HG02642 (cell line): Measurements from ENCODE around the gene GALNT15.

ENCODE experiments used
- ATAC-seq: cut with Tn5 transposase; IDR thresholded peaks from one replicate; pipeline ENCODE4 v1.9.1; 2021; ENCODE audit warnings: mild to moderate bottlenecking; ENCODE audit not compliant: unreplicated experiment, poor library complexity

The GALNT15 gene

GRCh38 chr3:16247282-16248061, 73.0 kb downstream of the GALNT15 start:
- peak; percentile 82 for ATAC-seq

GRCh38 chr3:16248556-16248955, 74.1 kb downstream of the GALNT15 start:
- ATAC-seq, result no peak

DNA sequence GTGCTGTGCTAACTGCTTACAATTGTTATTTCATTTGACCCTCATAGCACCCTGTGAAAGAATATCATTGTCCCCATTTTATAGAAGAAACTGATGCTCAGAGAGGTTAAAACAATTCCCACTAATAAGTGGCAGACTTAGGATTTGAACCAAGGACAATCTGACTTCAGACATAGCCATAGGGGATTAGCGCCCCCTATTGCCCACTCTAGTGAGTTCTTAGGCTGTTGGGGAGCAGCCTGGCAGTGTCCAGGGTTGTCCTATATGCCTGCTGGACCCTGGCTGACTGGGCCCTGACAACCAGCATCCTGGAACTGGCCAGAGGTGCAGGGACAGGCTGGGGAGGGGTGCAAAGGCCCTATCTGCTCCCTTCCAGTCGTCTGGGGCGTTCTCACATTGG, 74.9 kb downstream of the GALNT15 start:
- ATAC-seq, result no peak

DNA sequence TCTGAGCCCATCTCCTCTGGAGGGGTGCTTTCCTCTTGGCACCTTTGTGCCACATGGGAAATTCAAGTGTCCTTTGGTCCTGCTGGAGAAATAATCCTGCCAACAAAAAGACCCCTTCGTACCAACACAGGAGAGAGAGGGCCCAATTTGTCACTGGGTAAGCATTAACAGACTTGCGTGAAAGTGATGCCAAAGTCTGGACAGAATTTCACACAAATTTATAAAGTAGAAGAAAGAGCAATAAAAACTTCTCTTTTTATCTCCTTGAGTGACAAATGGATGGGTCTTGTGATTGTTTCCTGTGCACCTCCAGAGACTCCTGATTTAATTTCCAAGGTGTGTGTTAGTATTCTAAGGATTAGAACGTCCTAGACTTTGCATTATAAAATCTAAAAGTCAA, 75.4 kb downstream of the GALNT15 start:
- no peak for ATAC-seq

DNA sequence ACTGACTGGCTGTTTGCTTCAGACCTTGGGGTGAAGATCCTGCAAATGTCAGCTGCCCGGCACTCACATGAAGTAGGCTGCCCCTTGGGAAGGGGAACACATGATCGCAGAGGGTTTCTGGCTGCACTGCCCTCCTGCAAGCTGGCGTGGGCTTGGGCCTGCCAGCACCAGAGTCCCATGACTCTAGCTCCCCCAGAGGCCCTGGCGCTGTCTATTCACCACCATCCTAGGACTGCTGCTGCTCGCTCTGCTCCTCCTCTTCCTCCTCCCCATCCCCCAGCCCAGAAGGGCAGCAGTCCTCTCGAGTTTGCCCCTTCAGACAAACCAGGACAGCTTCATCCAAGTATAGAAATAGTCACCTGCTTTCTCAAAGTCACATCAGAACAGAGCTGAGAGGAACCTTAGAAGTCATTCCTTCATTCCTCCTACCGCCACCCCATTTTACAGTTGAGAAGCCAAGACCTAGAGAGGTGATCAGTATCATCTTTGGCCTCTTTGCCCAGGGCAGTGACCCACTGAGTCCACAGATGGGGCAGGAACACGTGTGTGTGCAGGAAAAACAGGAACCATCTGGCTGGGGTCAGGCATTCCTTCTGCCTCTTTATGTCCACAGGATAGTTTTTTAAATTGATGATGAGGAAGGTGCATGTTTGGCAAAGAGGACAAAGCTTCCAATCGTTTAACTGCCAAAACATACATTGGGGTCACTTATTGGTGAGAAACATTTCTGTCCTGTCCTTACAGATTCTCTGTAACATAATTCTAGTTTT, 77.0 kb downstream of the GALNT15 start:
- no peak for ATAC-seq

- ATAC-seq, result no peak
These were observed 77.9 kb downstream of the GALNT15 start for GRCh38 chr3:16252243-16252978.

- no peak for ATAC-seq
These were observed 78.5 kb downstream of the GALNT15 start for GRCh38 chr3:16252988-16253387.

GRCh38 chr3:16253601-16254000, 79.1 kb downstream of the GALNT15 start:
- no peak for ATAC-seq

GRCh38 chr3:16254916-16255315, 80.4 kb downstream of the GALNT15 start:
- no peak for ATAC-seq

DNA sequence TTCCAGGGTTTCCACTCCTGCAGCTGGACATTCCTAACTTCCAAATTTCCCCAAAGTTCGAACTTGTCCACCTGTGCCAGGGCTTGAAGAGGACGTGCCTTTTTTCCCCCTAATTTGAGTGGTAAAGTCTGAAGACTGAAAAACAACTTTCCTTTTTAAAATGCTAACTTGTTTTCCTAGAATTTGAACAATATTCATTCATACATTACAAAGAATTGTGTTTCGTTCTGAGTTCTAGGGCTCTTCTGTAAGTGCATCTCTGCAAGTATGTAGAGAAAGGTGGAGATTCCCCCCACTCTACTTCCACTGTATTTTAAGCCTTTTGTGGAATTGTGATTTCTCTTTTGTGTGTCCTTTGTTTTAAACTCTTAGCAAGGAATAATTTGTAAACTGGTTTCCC, 80.8 kb downstream of the GALNT15 start:
- ATAC-seq, result no peak

GRCh38 chr3:16255726-16256125, 81.2 kb downstream of the GALNT15 start:
- no peak for ATAC-seq

- ATAC-seq, result no peak
These were observed 82.8 kb downstream of the GALNT15 start for GRCh38 chr3:16257309-16257708.

GRCh38 chr3:16258177-16258576, 83.7 kb downstream of the GALNT15 start:
- ATAC-seq, result no peak

GRCh38 chr3:16258866-16259265, 84.4 kb downstream of the GALNT15 start:
- ATAC-seq, result no peak

DNA sequence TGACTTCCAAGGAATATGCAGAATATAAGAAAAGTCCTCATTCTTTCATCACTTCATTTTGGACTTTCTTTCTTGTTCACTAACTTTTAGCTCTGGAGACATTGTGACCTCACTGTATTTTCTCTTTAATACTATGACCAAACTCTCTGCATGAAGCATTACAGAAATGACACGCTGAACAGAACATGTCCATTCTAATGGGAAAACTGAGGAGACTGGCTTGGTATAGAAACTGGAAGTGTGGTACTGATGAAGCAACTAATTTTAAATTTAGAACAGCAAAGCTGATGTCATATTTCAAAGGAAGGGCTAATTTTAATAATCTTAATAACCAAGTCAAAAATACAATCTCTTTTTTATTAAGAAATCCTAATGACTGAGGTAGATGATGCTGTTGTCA, 85.6 kb downstream of the GALNT15 start:
- no peak for ATAC-seq

DNA sequence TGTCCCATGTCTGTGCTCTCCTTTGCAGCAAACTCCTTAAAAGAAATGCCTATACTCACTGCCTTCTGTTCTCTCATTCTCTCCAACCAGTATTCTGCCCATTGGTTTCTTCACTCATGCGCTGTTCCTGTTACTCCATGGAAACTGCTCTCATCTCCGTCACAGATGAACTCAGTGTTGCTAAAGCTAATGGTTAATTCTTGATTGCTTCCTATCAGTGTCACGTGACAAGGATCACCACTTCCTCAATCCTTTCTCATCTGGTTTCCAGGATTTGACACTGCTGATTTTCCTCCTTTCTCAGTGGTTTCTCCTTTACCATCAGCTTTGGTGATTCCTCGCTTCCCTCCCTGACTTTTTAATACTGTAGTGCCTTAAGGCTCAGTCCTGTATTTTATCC, 87.7 kb downstream of the GALNT15 start:
- no peak for ATAC-seq

DNA sequence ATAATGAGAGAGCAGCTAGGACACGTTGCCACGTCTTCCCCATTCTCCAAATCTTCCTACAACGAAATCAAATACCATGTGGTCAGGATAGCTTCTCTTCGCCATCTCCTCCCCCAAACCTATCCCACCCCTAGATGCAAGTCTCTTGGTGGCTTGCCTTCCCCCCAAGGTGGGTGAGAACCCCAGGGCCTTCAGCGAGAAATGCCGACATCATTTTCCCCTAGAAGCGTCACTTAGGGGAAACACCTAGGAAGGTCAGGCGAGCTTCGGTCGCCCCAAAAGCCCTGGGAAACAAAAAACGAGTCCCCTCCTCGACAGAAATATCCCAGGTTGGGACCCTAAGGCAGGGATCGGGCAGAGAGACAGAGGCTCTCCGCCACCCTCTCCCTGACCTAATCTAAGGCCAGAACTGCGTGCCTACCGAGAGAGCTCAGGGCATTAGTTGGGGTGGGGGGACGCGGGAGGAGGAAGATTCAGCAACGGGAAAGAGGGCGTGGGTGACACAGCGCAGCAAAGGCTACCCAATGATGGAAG, 89.8 kb downstream of the GALNT15 start:
- ATAC-seq, result no peak

GRCh38 chr3:16264708-16265454, 90.4 kb downstream of the GALNT15 start, which contains the start of the genes DPH3 and OXNAD1:
Gene DPH3 (minus strand): TSS chr3:16264943. CDS start chr3:16264876, 67 bp downstream.
Gene OXNAD1 (plus strand): TSS chr3:16265212. CDS start chr3:16270953, 5,741 bp downstream.
- ATAC-seq, result peak; percentile 100

- no peak for ATAC-seq
These were observed 90.9 kb downstream of the GALNT15 start for GRCh38 chr3:16265455-16265786.

DNA sequence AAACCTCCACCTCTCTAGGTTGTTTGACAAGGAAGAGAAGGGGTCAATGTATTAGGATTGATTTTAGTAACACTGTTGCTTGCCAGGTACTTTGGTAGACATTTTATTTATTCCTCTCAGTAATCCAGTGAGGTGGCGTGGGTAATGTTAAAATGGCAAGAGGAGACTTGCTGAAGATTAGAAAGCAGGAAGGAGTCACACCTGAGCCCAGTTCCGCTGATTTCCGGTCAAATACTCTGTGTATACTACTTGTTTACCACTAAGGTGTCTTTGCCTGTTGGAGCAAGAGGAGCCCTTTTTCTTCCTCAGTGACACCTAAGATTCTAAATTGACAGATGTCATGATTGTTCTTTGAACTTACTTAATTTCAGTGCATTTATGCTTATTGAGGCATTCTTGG, 92.2 kb downstream of the GALNT15 start:
- ATAC-seq, result no peak
